NCI-H1105 treated with DMSO at 0.1 percent for 48 hours (cell line): Measurements from ENCODE around the gene LRIG1.

ENCODE experiments used
- DNase-seq: peaks from one replicate; lab custom pipeline; 2025; lab: John Stamatoyannopoulos, UW

Gene LRIG1

GRCh38 chr3:66506154-66506553 is 5.3 kb upstream of the LRIG1 start:
- DNase-seq: no peak

DNA sequence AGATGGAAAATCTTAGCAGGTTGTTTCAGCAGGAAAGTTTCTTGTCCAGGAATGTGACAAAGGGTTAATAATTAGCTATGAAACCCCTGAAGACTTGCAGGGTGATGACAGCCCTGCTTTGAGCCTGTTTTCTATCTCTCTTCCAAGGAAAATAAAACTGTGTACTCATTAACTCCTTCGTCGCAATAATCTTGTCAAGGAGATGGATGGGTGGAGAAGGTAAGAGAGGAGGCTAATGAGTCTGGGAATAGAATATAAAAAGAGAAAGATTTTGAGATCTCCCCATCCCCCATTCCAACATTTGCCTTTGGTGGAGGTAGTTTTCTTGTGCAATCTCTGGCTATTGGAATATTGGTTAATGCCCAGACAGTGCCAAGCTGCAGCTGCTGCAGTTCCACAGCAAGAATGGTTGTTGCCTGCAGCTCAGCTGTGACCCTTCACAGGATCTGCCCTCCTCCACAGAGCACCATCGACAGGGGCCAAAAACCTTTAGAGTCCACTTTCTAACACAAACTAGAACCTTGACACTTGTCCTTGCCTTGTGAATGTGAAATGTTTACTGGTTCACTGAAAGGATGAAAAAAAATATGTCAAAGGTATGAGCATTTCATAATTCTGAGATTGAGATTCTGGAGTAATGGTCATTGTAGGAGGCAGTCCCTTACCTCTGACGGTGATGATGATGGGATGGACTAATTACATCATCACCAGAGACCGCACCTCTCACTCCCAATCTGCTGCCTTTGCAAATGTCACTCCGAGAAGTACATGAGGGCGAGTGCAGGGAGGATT is 4.2 kb upstream of the LRIG1 start:
- no peak for DNase-seq

- no peak for DNase-seq
Measured at GRCh38 chr3:66502981-66503380, 2.2 kb upstream of the LRIG1 start.

DNA sequence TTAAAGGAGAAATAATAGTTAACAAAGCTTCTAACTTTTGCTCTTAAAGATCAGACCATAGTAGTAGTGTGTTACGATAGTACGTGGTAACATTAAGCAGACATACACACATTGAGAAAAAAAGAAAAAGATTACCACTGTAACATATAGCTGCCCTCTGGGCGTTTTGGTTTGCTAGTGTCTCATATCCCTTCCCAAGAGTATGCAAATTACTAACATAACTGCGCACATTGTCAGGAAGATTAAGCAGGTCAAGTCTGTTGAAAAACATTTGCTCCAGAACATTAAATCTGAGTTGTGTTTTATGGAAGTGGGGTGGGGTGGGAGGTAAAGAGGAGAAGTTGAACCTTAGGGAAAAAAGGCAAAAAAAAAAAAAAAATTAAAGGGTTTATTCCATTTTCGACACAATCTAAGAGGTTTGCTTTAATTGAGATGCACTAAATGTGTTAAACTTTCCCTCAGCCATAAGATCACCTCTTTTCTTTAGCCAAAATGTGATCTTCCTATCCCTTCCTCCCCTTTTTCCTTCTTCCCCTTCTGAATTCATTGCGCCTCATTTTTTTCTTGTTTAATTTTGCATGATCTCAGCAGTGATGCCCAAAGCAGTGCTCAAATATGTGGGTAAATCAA is 1.5 kb upstream of the LRIG1 start:
- no peak for DNase-seq

GRCh38 chr3:66501483-66502244 is 842 bp upstream of the LRIG1 start:
- no peak for DNase-seq

- peak; percentile 7 for DNase-seq
Measured at GRCh38 chr3:66499881-66500575, 794 bp downstream of the LRIG1 start.

DNA sequence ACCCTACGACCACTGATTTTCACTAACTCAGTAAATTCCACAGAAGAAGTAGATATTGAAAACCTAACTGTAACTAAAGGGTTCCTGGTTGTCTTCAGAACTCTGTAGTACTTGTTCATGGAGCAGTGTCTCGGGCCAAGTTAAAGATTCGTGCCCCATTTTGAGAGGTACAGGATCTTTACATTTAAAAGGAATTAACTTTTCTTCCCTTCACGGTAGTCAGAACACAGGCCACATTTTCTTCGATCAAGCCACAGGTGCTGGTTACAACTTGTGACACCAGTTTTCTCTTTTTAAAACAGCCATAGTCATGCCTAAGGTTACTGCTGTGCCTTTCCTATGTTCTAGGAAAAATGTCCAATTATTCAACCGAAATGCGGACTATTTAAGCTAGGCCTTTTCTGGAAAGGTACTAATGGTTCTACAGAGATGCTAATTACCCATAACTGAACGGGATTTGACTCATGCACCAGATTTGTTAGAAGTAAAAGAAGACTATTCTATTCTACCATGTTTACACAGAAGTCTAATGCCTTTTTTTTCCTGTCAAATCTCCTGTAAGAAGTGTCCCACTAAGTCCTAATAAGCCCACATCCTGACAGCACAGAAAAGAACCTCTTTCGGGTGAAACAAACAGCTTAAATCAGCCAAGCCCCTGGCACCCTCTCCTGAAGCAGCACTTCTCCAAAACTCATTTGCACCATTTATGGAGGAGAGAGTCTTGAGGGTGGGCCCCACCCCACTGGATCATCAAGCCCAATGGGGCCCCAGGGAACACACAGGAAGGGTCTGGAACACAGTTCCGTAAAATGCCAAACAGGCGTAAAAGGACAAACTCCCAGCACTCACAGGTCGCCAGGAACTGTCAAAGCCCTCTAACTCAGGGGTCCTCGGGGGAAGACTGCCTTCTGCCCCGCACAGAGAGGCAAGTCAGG is 1.9 kb downstream of the LRIG1 start:
- DNase-seq: no peak

DNA sequence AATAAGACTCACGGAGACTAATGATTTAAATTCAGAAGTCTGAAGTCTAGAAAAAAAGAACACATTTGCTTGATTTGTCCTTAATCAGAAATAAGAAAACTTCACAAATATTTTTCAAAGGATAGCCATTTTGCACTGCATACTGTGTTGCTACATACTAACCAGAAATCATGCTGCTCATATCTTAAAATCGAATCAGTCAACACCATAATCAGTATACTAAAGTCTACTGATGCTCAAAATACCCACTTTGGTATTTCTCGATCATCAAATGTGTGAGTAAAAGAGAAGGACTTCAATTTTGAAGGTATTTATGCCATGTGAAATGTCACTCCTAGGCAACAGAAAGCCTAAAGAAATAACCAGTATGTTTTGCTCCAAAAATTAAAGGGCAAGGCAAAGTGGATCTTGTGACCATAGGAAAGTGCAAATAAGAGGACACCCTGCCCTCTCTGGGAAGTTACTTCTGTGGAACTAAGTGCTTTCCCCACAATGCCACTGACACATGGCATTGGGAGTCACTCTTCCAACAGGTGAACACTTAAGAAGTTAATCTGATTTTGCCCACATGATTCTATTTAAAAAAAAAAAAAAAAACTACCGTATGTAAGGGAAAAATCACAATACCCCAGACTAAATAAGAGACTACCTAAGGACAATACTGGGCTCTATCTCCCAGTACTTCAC is 2.7 kb downstream of the LRIG1 start:
- no peak for DNase-seq

- DNase-seq: no peak
Measured at GRCh38 chr3:66497288-66497984, 3.4 kb downstream of the LRIG1 start.

DNA sequence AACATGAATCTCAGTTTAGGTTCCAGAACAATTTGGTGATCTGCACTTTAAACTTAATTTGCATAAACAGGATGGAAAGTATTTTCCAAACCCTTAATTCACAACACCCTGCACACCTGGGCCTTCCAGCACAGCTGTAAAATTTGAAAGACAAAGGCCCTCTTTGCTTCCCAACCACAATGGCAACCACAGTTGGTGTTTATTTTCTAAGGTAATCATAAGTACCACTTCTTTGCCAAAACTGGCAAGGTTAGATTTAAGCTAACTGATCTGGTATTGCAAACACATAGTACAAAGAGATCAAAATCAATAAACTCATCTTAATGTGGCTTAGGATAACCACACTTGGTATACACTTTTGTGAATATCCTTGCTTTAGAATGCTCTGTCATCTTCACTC is 4.1 kb downstream of the LRIG1 start:
- DNase-seq: no peak

DNA sequence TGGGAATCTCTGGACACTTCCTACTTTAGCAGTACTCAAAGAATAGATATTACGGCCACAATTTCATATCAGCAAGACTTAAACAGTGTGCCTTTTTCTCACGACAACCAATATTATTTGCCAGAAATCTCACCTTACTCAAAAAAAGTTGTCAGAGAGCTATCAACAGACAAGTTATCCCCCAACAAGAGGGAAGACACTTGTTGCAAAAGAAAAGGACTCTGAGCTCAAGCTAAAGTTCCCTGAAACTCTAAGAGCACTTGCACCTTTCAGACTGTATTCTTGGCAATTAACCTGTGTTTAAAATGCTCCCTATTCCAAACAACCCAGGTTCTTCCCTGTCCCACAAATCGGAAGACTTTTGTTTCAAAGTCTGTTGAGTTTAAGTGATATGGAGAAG is 4.5 kb downstream of the LRIG1 start:
- no peak for DNase-seq

GRCh38 chr3:66495668-66496045 is 5.2 kb downstream of the LRIG1 start:
- no peak for DNase-seq

DNA sequence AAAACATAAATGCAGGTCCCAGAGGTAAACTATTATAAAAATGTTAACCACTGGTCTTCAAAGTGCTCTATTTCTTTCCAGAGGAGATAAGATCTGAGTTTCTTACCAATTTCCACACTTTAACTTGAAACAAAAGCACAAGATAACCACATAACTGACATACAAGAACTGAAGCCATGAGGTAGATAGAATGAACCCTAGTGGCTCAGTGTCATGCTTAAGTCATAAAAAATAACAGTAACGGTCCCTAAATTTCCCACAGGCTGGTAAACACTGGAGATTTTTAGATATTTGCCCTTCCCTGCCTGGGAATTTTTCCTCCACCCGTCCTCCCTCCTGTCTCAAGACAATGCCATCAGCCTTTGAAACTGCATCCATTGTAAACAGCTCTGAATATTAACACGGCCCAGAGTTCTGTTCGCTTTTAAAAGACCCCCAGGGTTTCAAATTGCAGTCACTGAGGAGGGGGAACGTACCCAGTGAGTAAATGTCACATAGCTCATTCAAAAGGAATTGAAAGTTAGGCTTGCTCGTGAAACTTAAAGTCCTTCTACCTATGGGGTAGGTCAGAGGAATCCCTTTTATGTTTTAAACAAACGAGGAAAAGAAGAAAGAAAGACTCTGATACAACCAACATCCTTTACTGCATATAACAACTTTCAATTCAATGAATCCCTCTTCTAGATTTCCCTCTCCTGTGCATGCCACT is 5.7 kb downstream of the LRIG1 start:
- no peak for DNase-seq

DNA sequence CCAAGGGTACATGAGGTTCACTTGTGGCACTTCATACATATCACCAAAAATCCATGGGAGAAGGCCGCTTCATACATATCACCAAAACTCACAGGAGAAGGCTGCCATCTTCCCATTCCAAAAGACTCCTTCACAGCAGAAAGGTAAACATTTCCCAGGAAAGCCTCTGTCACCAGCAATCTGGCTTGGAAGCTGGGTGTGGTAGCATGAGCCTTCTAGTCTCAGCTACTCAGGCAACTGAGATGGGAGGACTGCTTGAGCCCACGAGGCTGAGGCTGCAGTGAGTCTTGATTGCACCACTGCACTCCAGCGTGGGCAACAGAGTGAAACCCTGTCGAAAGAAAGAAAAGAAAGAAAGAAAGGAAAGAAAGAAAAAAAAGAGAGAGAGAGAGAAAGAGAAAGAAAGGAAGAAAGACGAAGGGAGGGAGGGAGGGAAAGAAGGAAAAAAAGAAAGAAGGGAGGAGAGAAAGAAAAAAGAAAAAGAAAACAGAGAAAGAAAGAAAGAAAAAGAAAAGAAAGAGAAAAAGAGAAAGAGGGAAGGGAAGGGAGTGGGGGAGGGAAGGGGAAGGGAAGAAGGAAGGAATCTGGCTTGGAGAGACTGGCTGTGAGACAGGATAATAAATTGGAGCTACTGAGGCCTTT is 7.2 kb downstream of the LRIG1 start:
- no peak for DNase-seq

DNA sequence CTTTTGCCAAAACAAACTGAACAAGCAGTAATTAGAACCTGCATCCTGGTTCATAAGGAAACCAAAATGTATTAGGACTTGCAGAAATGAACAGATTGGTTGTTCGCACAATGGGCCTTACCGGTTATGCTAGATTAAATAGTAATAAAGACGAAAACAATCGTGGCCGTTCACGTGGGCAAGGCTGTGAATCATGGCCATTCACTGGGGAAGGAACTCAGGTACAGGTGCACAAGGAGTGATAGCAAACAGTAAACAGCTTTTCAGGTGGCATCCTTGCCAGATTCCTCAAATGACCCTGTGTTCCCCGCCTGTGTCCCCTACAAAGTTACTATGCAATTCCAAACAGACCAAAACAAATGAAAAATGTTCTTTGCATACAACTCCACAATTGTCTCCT is 8.2 kb downstream of the LRIG1 start:
- DNase-seq: no peak

DNA sequence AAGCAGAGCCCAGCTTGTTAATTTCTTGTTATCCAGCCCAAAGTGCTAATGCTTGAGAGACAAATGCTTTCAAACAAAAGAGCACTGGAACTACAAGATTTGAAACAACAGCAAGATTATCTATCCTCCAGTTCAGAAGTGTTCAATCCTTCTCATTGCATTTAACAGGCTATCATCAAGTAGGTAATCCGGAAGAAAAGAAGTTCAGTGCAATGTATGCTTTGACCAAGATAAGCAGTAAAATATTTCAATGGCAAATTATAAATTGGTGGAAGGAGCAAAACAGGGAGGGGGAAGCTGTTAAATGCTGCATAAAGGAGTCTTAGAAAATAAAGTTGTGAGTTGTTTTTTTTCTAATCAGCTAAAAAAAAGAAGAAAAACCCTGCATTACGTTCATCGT is 8.8 kb downstream of the LRIG1 start:
- no peak for DNase-seq

GRCh38 chr3:66490984-66491383 is 9.8 kb downstream of the LRIG1 start:
- DNase-seq: peak; percentile 68

DNA sequence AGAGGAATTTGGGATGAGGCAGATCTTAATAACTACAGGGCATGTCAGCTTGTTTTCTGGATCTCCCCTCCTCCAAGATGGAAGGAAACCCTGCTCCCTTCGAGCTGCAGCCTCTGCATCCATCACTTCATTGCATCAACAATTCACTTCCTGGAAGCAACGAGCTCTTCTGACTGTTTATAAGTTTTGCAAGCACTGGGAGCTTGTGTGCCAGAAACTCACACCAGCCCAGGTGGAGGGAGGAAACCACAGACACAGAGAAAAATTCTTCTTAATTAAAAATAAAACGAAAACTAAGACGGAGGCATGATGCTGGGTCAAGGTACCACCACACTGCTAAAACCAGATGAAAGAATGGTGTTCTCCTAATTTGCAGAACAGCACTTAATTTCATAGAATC is 10.6 kb downstream of the LRIG1 start:
- DNase-seq: no peak

- DNase-seq: no peak
Measured at GRCh38 chr3:66489581-66489980, 11.2 kb downstream of the LRIG1 start.
